HEK293 (cell line): ENCODE data around the gene IQCE.

ENCODE experiments used
- CTCF ChIA-PET: fragments of 350-600 bp; formaldehyde crosslinking; extraction: SDS; loops from one replicate; lab custom pipeline; 2021; ENCODE audit warnings: antibody characterized with exemption; lab: Yijun Ruan, JAX
- POLR2A ChIA-PET: fragments of 300-600 bp; formaldehyde crosslinking; extraction: SDS; loops from one replicate; lab custom pipeline; 2020; ENCODE audit warnings: antibody characterized with exemption, inconsistent platforms; lab: Yijun Ruan, JAX
- H3K27ac ChIP-seq: fragments of 200-500 bp; sonication (Bioruptor generic); 2 replicates; pipeline ENCODE4 v1.5.1; 2014; ENCODE audit warnings: low read depth, low read length, control low read depth, inconsistent platforms; ENCODE audit errors: extremely low read depth
- H3K36me3 ChIP-seq, 2 experiments: fragments of 200-500 bp in 1 of 2; sonication (Bioruptor generic) in 1 of 2; 1 replicate in 1 of 2; 2 replicates in 1 of 2; pipeline ENCODE4 v1.5.1; 2014 to 2017; ENCODE audit warnings: inconsistent platforms in 2 of 2, low read length in 2 of 2; ENCODE audit not compliant: control insufficient read depth in 2 of 2, insufficient read depth in 1 of 2
- H3K4me1 ChIP-seq: fragments of 200-500 bp; sonication (Bioruptor generic); 2 replicates; pipeline ENCODE4 v1.5.1; 2014; ENCODE audit warnings: mild to moderate bottlenecking, low read length, inconsistent platforms; ENCODE audit not compliant: control insufficient read depth, insufficient read depth
- H3K4me3 ChIP-seq: 2 replicates; pipeline ENCODE4 v1.5.1; 2011; ENCODE audit warnings: low read depth, mild to moderate bottlenecking, control low read depth, low read length, moderate library complexity
- H3K9me3 ChIP-seq: fragments of 200-500 bp; sonication (Bioruptor generic); 2 replicates; pipeline ENCODE4 v1.5.1; 2014; ENCODE audit warnings: low read depth, low read length, inconsistent platforms; ENCODE audit not compliant: control insufficient read depth, insufficient read depth
- EGR2 ChIP-seq: fragments of 450-650 bp; formaldehyde crosslinking; IDR thresholded peaks from 2 replicates; pipeline ENCODE4 v1.5.1; 2016; ENCODE audit warnings: low read depth, missing biosample characterization, missing genetic modification characterization
- KLF1 ChIP-seq: fragments of 450-650 bp; formaldehyde crosslinking; IDR thresholded peaks from 2 replicates; pipeline ENCODE4 v1.5.1; 2016; ENCODE audit warnings: missing biosample characterization, missing genetic modification characterization
- MEIS1 ChIP-seq: sonication (generic); formaldehyde crosslinking; IDR thresholded peaks from 2 replicates; pipeline ENCODE4 v1.8.1; 2022; ENCODE audit warnings: missing genetic modification reagents, mild to moderate bottlenecking, borderline replicate concordance
- RBAK ChIP-seq: fragments of 450-650 bp; formaldehyde crosslinking; IDR thresholded peaks from 2 replicates; pipeline ENCODE4 v1.5.1; 2016; ENCODE audit warnings: missing biosample characterization, missing genetic modification characterization
- REPIN1 ChIP-seq: fragments of 450-650 bp; formaldehyde crosslinking; IDR thresholded peaks from 2 replicates; pipeline ENCODE4 v1.5.1; 2017; ENCODE audit warnings: missing biosample characterization, missing genetic modification characterization, low read depth
- SALL2 ChIP-seq: fragments of 450-650 bp; formaldehyde crosslinking; IDR thresholded peaks from 2 replicates; pipeline ENCODE4 v1.5.0; 2017; ENCODE audit warnings: missing biosample characterization, mild to moderate bottlenecking, missing genetic modification characterization, borderline replicate concordance
- SCRT1 ChIP-seq: fragments of 450-650 bp; formaldehyde crosslinking; IDR thresholded peaks from 2 replicates; pipeline ENCODE4 v1.5.1; 2016; ENCODE audit warnings: missing biosample characterization, missing genetic modification characterization, borderline replicate concordance
- SCRT2 ChIP-seq: fragments of 450-650 bp; formaldehyde crosslinking; IDR thresholded peaks from 2 replicates; pipeline ENCODE4 v1.5.1; 2016; ENCODE audit warnings: missing biosample characterization, missing genetic modification characterization
- SETDB1 ChIP-seq: IDR thresholded peaks from one replicate; pipeline ENCODE4 v1.6.1; 2017; ENCODE audit warnings: mild to moderate bottlenecking, low read length, moderate library complexity, mixed read lengths; ENCODE audit not compliant: insufficient read length
- ZFHX2 ChIP-seq: fragments of 450-650 bp; formaldehyde crosslinking; conservative IDR thresholded peaks from 2 replicates; pipeline ENCODE4 v1.5.1; 2016; ENCODE audit warnings: missing biosample characterization, missing genetic modification characterization
- ZFP41 ChIP-seq: fragments of 450-650 bp; formaldehyde crosslinking; IDR thresholded peaks from 2 replicates; pipeline ENCODE4 v1.5.1; 2016; ENCODE audit warnings: missing biosample characterization, missing genetic modification characterization, borderline replicate concordance
- ZNF223 ChIP-seq: fragments of 450-650 bp; formaldehyde crosslinking; IDR thresholded peaks from 2 replicates; pipeline ENCODE4 v1.5.1; 2016; ENCODE audit warnings: missing biosample characterization, missing genetic modification characterization
- ZNF48 ChIP-seq: fragments of 450-650 bp; formaldehyde crosslinking; IDR thresholded peaks from 2 replicates; pipeline ENCODE4 v1.5.1; 2016; ENCODE audit warnings: missing biosample characterization, missing genetic modification characterization
- ZNF530 ChIP-seq: fragments of 450-650 bp; formaldehyde crosslinking; IDR thresholded peaks from 2 replicates; pipeline ENCODE4 v1.5.1; 2016; ENCODE audit warnings: low read depth, missing biosample characterization, missing genetic modification characterization
- ZNF561 ChIP-seq: fragments of 450-650 bp; IDR thresholded peaks from 2 replicates; pipeline ENCODE4 v1.5.1; 2018; ENCODE audit warnings: missing biosample characterization, missing genetic modification characterization, borderline replicate concordance
- ZNF596 ChIP-seq: fragments of 450-650 bp; IDR thresholded peaks from 2 replicates; pipeline ENCODE4 v1.5.0; 2018; ENCODE audit warnings: missing biosample characterization, mild to moderate bottlenecking, missing genetic modification characterization, moderate library complexity
- ZNF600 ChIP-seq: fragments of 450-650 bp; formaldehyde crosslinking; IDR thresholded peaks from 2 replicates; pipeline ENCODE4 v1.5.1; 2016; ENCODE audit warnings: missing biosample characterization, missing genetic modification characterization
- ZNF621 ChIP-seq: fragments of 450-650 bp; formaldehyde crosslinking; IDR thresholded peaks from 2 replicates; pipeline ENCODE4 v1.5.1; 2017; ENCODE audit warnings: missing biosample characterization, missing genetic modification characterization
- ZNF776 ChIP-seq: fragments of 450-650 bp; formaldehyde crosslinking; IDR thresholded peaks from 2 replicates; pipeline ENCODE4 v1.5.0; 2017; ENCODE audit warnings: missing biosample characterization, missing genetic modification characterization, borderline replicate concordance
- ZSCAN16 ChIP-seq: fragments of 450-650 bp; formaldehyde crosslinking; IDR thresholded peaks from 2 replicates; pipeline ENCODE4 v1.5.1; 2016; ENCODE audit warnings: missing biosample characterization, missing genetic modification characterization
- ZXDB ChIP-seq: fragments of 450-650 bp; formaldehyde crosslinking; IDR thresholded peaks from 2 replicates; pipeline ENCODE4 v1.5.1; 2016; ENCODE audit warnings: missing biosample characterization, missing genetic modification characterization
- TF ChIP-seq, protein P1 (sequence below): fragments of 450-650 bp; formaldehyde crosslinking; IDR thresholded peaks from 2 replicates; pipeline ENCODE4 v1.5.1; 2016; ENCODE audit warnings: missing biosample characterization, missing genetic modification characterization

Gene IQCE

DNA sequence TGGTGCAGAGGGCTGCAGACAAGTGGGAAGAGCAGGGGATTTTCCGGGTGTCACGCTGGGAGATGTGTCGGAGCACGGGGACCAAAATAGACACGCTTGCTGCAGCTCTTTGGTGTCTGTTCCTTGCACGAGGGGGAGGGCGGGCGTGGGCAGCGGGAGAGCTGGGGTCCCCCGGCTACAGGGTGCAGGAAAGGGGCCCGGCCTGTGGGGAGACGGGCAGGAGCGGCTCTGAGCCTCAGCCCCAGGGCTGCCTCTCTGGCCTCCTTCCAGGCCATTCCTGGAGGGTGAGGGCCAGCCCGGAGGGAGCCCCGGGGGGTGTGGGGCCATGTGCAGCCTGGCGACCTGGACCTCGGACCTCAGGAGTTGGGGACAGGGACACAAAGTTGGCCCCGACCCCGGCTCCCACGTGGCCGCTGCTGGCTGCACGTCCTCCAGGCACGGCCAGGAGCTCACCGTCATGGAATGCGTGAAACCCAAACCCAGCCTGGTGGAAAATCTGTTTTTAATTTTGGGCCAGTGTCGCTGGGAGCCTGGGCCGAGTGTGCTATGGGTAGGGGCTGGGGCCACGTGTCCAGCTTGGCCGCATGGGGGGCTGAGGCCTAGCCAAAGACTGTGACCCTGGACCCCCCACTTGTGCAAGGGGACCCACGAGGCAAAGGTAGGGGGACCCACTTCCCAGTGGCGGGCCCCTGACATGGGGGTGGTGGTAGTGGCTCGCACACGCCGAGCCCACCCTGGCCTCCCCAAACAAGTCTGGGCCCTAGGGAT is 79.6 kb downstream of the IQCE start (continued):
- no peak for TF ChIP-seq ZSCAN16 (tag by site-specific recombination)
- TF ChIP-seq ZNF600 (tag by site-specific recombination): no peak
- TF ChIP-seq, all 188 proteins: peak for 0

- CTCF ChIA-PET: no interaction called here
- Histone ChIP-seq H3K36me3 (peaks cover 0 to 18% of the 10 kb centered on the region in 2 experiments; a peak in 1 of 3 replicates), H3K4me3 (no peak overlapping the region), H3K27ac (no peak overlapping the region), H3K4me1 (no peaks in the 10 kb centered on the region), H3K9me3 (no peaks in the 10 kb centered on the region)
- no peak for TF ChIP-seq KLF1
- 0 out of 2 replicates have a peak, but pooled peaks have one; percentile 20 for TF ChIP-seq SCRT1
- no peak for TF ChIP-seq REPIN1 (tag by site-specific recombination)
- TF ChIP-seq SCRT2 (tag by site-specific recombination): peak; percentile 89
- TF ChIP-seq, all 188 proteins: peak for 2
- POLR2A ChIA-PET: no interaction called here
These were observed 80.5 kb downstream of the IQCE start for GRCh38 chr7:2639181-2639681.

- Histone ChIP-seq H3K36me3 (peaks cover 0 to 18% of the 10 kb centered on the region in 2 experiments; a peak in 1 of 3 replicates), H3K4me3 (no peak overlapping the region), H3K4me1 (no peaks in the 10 kb centered on the region)
- POLR2A ChIA-PET: no interaction called here
- TF ChIP-seq ZNF223 (tag by site-specific recombination) (no peak), ZNF621 (no peak), ZXDB (tag by site-specific recombination) (no peak), ZNF530 (tag by site-specific recombination) (no peak)
- TF ChIP-seq, all 188 proteins: peak for 0
- H3K9me3 ChIP-seq: no peaks in the 10 kb centered on the region
- CTCF ChIA-PET: interaction anchor here (1.1 kb wide), 1 partner anchor 31 kb away, joined by 3 read pairs; no protein-coding TSS in a partner anchor
- H3K27ac ChIP-seq: no peak overlapping the region
These were observed 81.1 kb downstream of the IQCE start for GRCh38 chr7:2639695-2640481.

DNA sequence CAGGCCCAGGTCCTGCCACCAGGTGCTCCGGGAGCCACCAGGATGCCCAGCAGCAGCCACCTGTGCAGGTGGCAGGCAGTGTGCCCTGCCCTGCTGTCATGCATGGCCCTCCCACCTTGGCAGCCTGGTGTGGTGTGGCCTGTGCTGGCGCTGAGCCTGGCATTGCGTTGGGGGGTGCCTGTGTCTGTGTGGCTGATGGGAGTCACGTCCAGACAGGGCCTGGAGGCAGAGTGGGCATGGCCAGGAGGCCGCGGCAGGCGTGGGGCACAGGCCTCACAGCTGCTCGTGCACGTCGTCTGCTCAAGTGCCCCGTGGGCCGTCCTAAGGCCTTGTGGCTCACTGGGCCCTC is 81.7 kb downstream of the IQCE start:
- CTCF ChIA-PET: interaction anchor here (1.1 kb wide), 1 partner anchor 31 kb away, joined by 3 read pairs; no protein-coding TSS in a partner anchor
- TF ChIP-seq ZNF561 (tag by site-specific recombination): no peak
- no peak for TF ChIP-seq MEIS1
- TF ChIP-seq ZNF776 (tag by site-specific recombination): no peak
- H3K9me3 ChIP-seq: no peaks in the 10 kb centered on the region
- H3K4me1 ChIP-seq: no peaks in the 10 kb centered on the region
- H3K36me3 ChIP-seq: peaks cover 0 to 12% of the 10 kb centered on the region in 2 experiments; a peak in 1 of 3 replicates
- POLR2A ChIA-PET: no interaction called here
- H3K27ac ChIP-seq: no peak overlapping the region
- H3K4me3 ChIP-seq: no peak overlapping the region

DNA sequence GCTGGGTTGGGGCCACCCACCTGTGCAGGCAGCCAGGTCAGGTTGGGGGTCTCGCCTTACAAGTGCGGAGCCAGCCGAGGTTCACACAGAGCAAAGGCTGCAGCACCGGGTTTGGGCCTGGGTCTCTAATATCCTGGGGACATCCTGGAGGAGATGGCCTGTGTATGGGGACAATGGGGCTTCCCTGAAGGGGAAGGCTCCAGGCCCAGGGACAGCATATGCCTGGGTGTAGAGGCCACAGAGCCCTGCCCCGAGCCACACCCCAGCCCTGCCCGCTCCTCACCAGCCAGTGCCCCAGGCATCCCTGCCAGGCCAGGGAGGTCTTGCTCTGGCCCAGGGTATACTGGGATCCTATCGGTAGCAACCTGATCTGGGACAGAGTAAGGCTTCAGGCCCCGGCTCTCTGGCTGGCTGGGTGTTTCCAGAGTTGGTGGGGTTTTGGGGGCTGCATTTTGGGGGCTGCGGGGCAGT is 82.1 kb downstream of the IQCE start:
- TF ChIP-seq ZNF596 (tag by site-specific recombination) (no peak), EGR2 (no peak), ZFP41 (tag by site-specific recombination) (no peak), ZNF48 (tag by site-specific recombination) (no peak), SALL2 (tag by site-specific recombination) (no peak), ZFHX2 (tag by site-specific recombination) (no peak), ZNF223 (tag by site-specific recombination) (no peak), ZXDB (tag by site-specific recombination) (no peak), RBAK (tag by site-specific recombination) (no peak), SETDB1 (no peak)
- TF ChIP-seq, protein P1, sequence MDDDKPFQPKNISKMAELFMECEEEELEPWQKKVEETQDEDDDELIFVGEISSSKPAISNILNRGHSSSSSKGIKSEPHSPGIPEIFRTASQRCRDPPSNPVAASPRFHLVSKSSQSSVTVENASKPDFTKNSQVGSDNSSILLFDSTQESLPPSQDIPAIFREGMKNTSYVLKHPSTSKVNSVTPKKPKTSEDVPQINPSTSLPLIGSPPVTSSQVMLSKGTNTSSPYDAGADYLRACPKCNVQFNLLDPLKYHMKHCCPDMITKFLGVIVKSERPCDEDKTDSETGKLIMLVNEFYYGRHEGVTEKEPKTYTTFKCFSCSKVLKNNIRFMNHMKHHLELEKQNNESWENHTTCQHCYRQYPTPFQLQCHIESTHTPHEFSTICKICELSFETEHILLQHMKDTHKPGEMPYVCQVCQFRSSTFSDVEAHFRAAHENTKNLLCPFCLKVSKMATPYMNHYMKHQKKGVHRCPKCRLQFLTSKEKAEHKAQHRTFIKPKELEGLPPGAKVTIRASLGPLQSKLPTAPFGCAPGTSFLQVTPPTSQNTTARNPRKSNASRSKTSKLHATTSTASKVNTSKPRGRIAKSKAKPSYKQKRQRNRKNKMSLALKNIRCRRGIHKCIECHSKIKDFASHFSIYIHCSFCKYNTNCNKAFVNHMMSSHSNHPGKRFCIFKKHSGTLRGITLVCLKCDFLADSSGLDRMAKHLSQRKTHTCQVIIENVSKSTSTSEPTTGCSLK (tag by site-specific recombination): no peak
- Histone ChIP-seq H3K9me3 (no peaks in the 10 kb centered on the region), H3K27ac (no peak overlapping the region), H3K4me3 (no peak overlapping the region), H3K4me1 (no peaks in the 10 kb centered on the region), H3K36me3 (peaks cover 0 to 8% of the 10 kb centered on the region in 2 experiments; a peak in 1 of 3 replicates)
- ChIA-PET POLR2A (no interaction called here), CTCF (interaction anchor here (1.1 kb wide), 1 partner anchor 30 kb away, joined by 3 read pairs; no protein-coding TSS in a partner anchor)
